Measurements from ENCODE around the gene CLIC6. TPM values are rescaled to one million over a fixed set of nuclear protein-coding genes. Genes with fewer than 3 reads are reported as not detected.

CLIC6 gene
- total RNA-seq, 2 experiments from 2014 or later = 0.07 to 0.11 TPM

GRCh38 chr21:34675871-34676270, 7.1 kb downstream of the CLIC6 start:
- intact Hi-C loops (cut with DNase I, micrococcal nuclease) = no loop called here

GRCh38 chr21:34679051-34679450, 10.3 kb downstream of the CLIC6 start:
- CTCF ChIA-PET = interaction anchor here (0.6 kb wide), 1 partner anchor 179 kb away, joined by 4 read pairs; no protein-coding TSS in a partner anchor
- Mint-ChIP-seq H3K4me3 (no peak overlapping the region), H3K27me3 (peaks cover 17% of the 10 kb centered on the region), H3K36me3 (ENCODE audit: low read depth) (no peaks in the 10 kb centered on the region), H3K27ac (no peak overlapping the region), H3K4me1 (no peaks in the 10 kb centered on the region), H3K9me3 (ENCODE audit: low read depth) (peaks cover 9% of the 10 kb centered on the region)
- no peak for ATAC-seq
- intact Hi-C loops (cut with DNase I, micrococcal nuclease) = no loop called here
- DNase-seq = no peak
- POLR2A ChIA-PET = interaction anchor here (0.6 kb wide), 1 partner anchor 520 kb away, joined by 3 read pairs; no protein-coding TSS in a partner anchor

More at GRCh38 chr21:34675871-34676270, 7.1 kb downstream of the CLIC6 start:
- H3K4me1 Mint-ChIP-seq = peaks cover 4% of the 10 kb centered on the region
- no peaks in the 10 kb centered on the region for H3K36me3 Mint-ChIP-seq (ENCODE audit: low read depth)
- H3K27me3 Mint-ChIP-seq = peaks cover 40% of the 10 kb centered on the region
- no peak for ATAC-seq
- CTCF ChIA-PET = interaction anchor here (0.5 kb wide), 1 partner anchor 47 kb away, joined by 3 read pairs; no protein-coding TSS in a partner anchor
- H3K27ac Mint-ChIP-seq = no peak overlapping the region
- no peak for DNase-seq
- no peak overlapping the region for H3K4me3 Mint-ChIP-seq
- H3K9me3 Mint-ChIP-seq (ENCODE audit: low read depth) = no peaks in the 10 kb centered on the region
- POLR2A ChIA-PET = no interaction called here

- no peak for DNase-seq
- ChIA-PET CTCF (interaction anchor here (1.3 to 1.4 kb wide), 3 partner anchors 13 to 24 kb away, joined by 3 to 4 read pairs (median 3); no protein-coding TSS in a partner anchor), POLR2A (no interaction called here)
- H3K4me3 Mint-ChIP-seq = no peak overlapping the region
- intact Hi-C loops (cut with DNase I, micrococcal nuclease) = no loop called here
- no peaks in the 10 kb centered on the region for H3K4me1 Mint-ChIP-seq
- no peak overlapping the region for H3K27ac Mint-ChIP-seq
- H3K9me3 Mint-ChIP-seq (ENCODE audit: low read depth) = peaks cover 9% of the 10 kb centered on the region
- no peaks in the 10 kb centered on the region for H3K36me3 Mint-ChIP-seq (ENCODE audit: low read depth)
- peaks cover 6% of the 10 kb centered on the region for H3K27me3 Mint-ChIP-seq
- ATAC-seq = no peak
These were observed 15.5 kb downstream of the CLIC6 start for GRCh38 chr21:34684174-34684876.

- Mint-ChIP-seq H3K4me3 (no peak overlapping the region), H3K27me3 (peaks cover 15% of the 10 kb centered on the region), H3K36me3 (ENCODE audit: low read depth) (no peaks in the 10 kb centered on the region), H3K9me3 (ENCODE audit: low read depth) (peaks cover 1% of the 10 kb centered on the region), H3K27ac (no peak overlapping the region), H3K4me1 (no peaks in the 10 kb centered on the region)
- intact Hi-C loops (cut with DNase I, micrococcal nuclease) = no loop called here
- ATAC-seq = no peak
- ChIA-PET CTCF (interaction anchor here (0.8 to 1.2 kb wide), 2 partner anchors 35 to 58 kb away, joined by 3 to 5 read pairs; no protein-coding TSS in a partner anchor), POLR2A (no interaction called here)
- no peak for DNase-seq
These were observed 18.3 kb downstream of the CLIC6 start for GRCh38 chr21:34687065-34687464.

- ATAC-seq (no peak), DNase-seq (no peak)
- Mint-ChIP-seq H3K4me3 (no peak overlapping the region), H3K27me3 (peaks cover 16% of the 10 kb centered on the region), H3K27ac (no peak overlapping the region), H3K9me3 (ENCODE audit: low read depth) (no peaks in the 10 kb centered on the region), H3K36me3 (ENCODE audit: low read depth) (no peaks in the 10 kb centered on the region), H3K4me1 (no peaks in the 10 kb centered on the region)
- CTCF ChIA-PET = interaction anchor here (1.2 kb wide), 1 partner anchor 58 kb away, joined by 5 read pairs; no protein-coding TSS in a partner anchor
- POLR2A ChIA-PET = no interaction called here
- intact Hi-C loops (cut with DNase I, micrococcal nuclease) = no loop called here
These were observed 19.0 kb downstream of the CLIC6 start for GRCh38 chr21:34687745-34688144.

GRCh38 chr21:34688145-34688544, 19.4 kb downstream of the CLIC6 start:
- intact Hi-C loops (cut with DNase I, micrococcal nuclease) = no loop called here
- POLR2A ChIA-PET = no interaction called here

GRCh38 chr21:34688715-34689114, 19.9 kb downstream of the CLIC6 start:
- ATAC-seq = no peak
- Mint-ChIP-seq H3K4me1 (peaks cover 2% of the 10 kb centered on the region), H3K36me3 (ENCODE audit: low read depth) (no peaks in the 10 kb centered on the region), H3K9me3 (ENCODE audit: low read depth) (no peaks in the 10 kb centered on the region), H3K4me3 (no peak overlapping the region), H3K27ac (no peak overlapping the region), H3K27me3 (peaks cover 15% of the 10 kb centered on the region)
- ChIA-PET CTCF (interaction anchor here (0.7 kb wide), 1 partner anchor 23 kb away, joined by 3 read pairs; no protein-coding TSS in a partner anchor), POLR2A (no interaction called here)
- intact Hi-C loops (cut with DNase I, micrococcal nuclease) = no loop called here
- no peak for DNase-seq

More at GRCh38 chr21:34688145-34688544, 19.4 kb downstream of the CLIC6 start:
- Mint-ChIP-seq H3K9me3 (ENCODE audit: low read depth) (no peaks in the 10 kb centered on the region), H3K4me1 (no peaks in the 10 kb centered on the region), H3K4me3 (no peak overlapping the region), H3K36me3 (ENCODE audit: low read depth) (no peaks in the 10 kb centered on the region), H3K27me3 (peaks cover 17% of the 10 kb centered on the region), H3K27ac (no peak overlapping the region)
- CTCF ChIA-PET = interaction anchor here (0.7 to 1.2 kb wide), 2 partner anchors 23 to 57 kb away, joined by 3 to 5 read pairs; no protein-coding TSS in a partner anchor
- no peak for ATAC-seq
- DNase-seq = no peak

- Mint-ChIP-seq H3K36me3 (ENCODE audit: low read depth) (no peaks in the 10 kb centered on the region), H3K4me1 (peaks cover 2% of the 10 kb centered on the region), H3K27me3 (peaks cover 15% of the 10 kb centered on the region), H3K27ac (no peak overlapping the region), H3K9me3 (ENCODE audit: low read depth) (no peaks in the 10 kb centered on the region), H3K4me3 (no peak overlapping the region)
- DNase-seq (no peak), ATAC-seq (no peak)
- ChIA-PET POLR2A (no interaction called here), CTCF (interaction anchor here (0.5 to 1.0 kb wide), 5 partner anchors 10 to 1159 kb away, joined by 3 to 5 read pairs (median 3); no protein-coding TSS in a partner anchor)
- intact Hi-C loops (cut with DNase I, micrococcal nuclease) = loop anchor here (5.0 kb wide), 4 partner anchors 177 to 932 kb away; no protein-coding TSS in a partner anchor
These were observed 21.4 kb downstream of the CLIC6 start for GRCh38 chr21:34690041-34690792.

- Mint-ChIP-seq H3K36me3 (ENCODE audit: low read depth) (no peaks in the 10 kb centered on the region), H3K4me1 (peaks cover 2% of the 10 kb centered on the region), H3K27ac (no peak overlapping the region), H3K4me3 (no peak overlapping the region), H3K9me3 (ENCODE audit: low read depth) (no peaks in the 10 kb centered on the region), H3K27me3 (peaks cover 15% of the 10 kb centered on the region)
- DNase-seq (no peak), ATAC-seq (no peak)
- intact Hi-C loops (cut with DNase I, micrococcal nuclease) = loop anchor here (5.0 kb wide), 4 partner anchors 177 to 932 kb away; no protein-coding TSS in a partner anchor
- POLR2A ChIA-PET = no interaction called here
- CTCF ChIA-PET = interaction anchor here (0.6 to 2.3 kb wide), 2 partner anchors 55 to 1790 kb away, joined by 4 to 13 read pairs; no protein-coding TSS in a partner anchor
These were observed 22.0 kb downstream of the CLIC6 start for GRCh38 chr21:34690793-34691175.

GRCh38 chr21:34691390-34692032, 22.7 kb downstream of the CLIC6 start:
- ATAC-seq (no peak), DNase-seq (no peak)
- no peak overlapping the region for H3K27ac Mint-ChIP-seq
- H3K27me3 Mint-ChIP-seq = peaks cover 13% of the 10 kb centered on the region
- intact Hi-C loops (cut with DNase I, micrococcal nuclease) = loop anchor here (2.0 to 5.0 kb wide), 6 partner anchors 53 to 1337 kb away; no protein-coding TSS in a partner anchor
- H3K4me1 Mint-ChIP-seq = peaks cover 2% of the 10 kb centered on the region
- no peaks in the 10 kb centered on the region for H3K9me3 Mint-ChIP-seq (ENCODE audit: low read depth)
- CTCF ChIA-PET = interaction anchor here (0.6 to 3.1 kb wide), 5 partner anchors 16 to 1789 kb away, joined by 3 to 20 read pairs (median 5); no protein-coding TSS in a partner anchor
- H3K36me3 Mint-ChIP-seq (ENCODE audit: low read depth) = no peaks in the 10 kb centered on the region
- POLR2A ChIA-PET = no interaction called here
- no peak overlapping the region for H3K4me3 Mint-ChIP-seq

Data from activated CD4-positive, alpha-beta T cell treated with anti-CD3 and anti-CD28 coated beads for 36 hours (primary cell).